GM20431 (cell line): Measurements from ENCODE around the gene KCNJ12.
"Not testable (repeated sequence)": the region's sequence is repeated elsewhere in the genome, so short reads cannot be mapped to it uniquely, and the experiment has no call there.

ENCODE experiments used
- in situ Hi-C: fragments of 300-500 bp; cut with MseI, MboI; formaldehyde crosslinking; loops from one replicate; pipeline ENCODE4 v1.15.0; 2020; ENCODE audit warnings: low sequenced_read_pairs; ENCODE audit not compliant: unreplicated experiment

The KCNJ12 gene

DNA sequence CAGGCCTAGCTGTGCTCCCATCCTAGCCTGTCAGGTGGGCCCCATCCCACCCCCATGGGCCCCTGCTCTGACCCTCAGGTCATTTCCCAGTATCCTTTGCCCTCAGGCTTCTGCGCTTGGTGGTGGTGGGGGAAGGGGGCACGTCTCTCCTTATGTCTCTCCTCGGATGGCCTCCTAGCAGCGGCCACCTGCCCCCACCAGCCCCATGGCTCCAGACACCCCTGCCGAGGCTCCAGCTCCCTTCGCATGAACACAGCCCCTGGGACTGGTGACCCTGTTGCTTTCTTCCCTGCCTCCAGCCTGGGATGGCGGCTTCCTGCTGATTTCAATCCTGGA lies 27.3 kb upstream of the KCNJ12 start:
- in situ Hi-C loops, result not testable (repeated sequence)

DNA sequence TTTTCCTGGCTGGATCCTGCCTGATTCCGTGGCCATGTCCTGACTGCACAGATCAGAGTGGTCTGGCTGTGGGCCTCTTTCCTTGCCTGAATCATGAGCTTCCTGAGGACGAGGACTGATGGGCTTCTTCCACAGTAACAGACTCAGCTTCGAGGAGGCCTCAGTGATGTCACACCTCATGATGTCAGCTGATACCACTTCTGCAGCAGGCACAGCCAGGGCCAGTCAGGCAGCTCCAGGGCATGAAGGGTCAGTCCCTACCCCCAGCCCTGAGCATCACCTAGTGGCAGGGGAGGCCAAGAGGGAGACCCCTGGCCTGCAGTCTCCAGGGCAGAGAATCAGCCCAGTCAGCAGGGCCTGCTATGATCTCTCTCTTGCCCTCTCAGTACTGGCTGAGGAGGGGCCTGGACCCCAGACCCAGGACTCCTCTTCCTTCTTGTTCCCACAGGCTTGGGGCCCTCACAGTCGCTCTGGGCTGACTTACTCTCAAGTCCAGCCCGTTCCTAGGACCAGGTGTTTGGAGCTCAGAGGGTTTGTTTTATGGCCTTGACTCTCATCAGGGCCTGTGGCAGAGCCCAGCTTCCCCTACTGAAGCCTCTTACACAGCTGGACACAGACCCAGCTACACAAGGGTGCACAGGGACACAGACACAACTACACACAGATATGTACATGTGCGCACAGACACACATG lies 26.7 kb upstream of the KCNJ12 start:
- in situ Hi-C loops, result not testable (repeated sequence)

DNA sequence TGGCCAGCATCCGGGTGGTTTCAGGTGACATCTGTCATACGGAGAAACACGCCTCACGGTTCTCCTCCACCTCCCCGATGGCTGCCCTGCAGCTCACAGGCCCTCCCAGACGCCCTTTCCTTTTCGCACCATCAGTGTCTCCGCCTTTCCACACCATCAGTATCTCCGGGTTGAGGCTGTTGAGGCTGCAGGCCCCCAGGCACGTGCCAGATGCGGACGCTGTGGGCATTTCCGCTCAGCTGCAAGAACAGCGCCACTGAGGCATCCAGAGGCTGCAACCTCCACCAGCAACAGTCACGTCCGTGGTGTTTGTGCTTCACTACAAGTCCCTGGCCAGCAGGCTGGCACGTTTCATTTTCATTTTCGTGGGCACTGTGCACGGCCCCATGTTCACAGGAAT lies 25.7 kb upstream of the KCNJ12 start:
- in situ Hi-C loops, result not testable (repeated sequence)

DNA sequence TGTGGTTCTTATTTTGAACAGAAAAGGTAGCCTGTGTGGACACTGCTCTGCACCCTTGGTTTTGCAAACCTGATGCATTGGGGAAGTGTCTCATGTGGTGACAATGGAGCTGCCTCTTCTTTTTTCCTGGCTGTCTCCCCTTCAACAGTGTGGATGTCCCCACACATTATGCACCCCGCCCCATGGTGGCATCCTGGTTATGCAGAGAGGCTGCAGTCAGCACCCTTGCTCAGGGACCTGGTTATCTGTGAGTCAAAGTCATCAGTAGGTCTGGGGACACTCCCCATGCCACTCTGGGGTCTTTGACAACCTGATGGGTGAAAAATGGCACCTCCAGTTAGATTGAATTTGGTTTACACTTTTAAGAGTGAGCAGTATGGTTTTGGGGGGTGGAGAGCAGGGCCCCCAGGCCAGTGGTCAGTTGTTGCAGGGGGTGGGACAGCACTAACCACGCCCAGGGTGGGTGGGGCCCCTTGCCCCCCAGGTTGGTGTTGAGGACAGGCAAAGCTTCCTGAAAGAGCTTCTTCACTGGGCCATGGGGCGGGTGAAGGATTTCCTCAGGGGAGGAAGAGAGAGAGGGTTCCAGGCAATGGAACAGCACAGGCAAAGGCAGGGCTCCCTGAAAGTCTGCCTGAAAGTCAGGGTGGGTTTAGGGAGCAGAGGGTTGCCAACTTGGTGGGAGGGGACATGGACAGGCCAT lies 24.6 kb upstream of the KCNJ12 start:
- in situ Hi-C loops, result no loop called here

DNA sequence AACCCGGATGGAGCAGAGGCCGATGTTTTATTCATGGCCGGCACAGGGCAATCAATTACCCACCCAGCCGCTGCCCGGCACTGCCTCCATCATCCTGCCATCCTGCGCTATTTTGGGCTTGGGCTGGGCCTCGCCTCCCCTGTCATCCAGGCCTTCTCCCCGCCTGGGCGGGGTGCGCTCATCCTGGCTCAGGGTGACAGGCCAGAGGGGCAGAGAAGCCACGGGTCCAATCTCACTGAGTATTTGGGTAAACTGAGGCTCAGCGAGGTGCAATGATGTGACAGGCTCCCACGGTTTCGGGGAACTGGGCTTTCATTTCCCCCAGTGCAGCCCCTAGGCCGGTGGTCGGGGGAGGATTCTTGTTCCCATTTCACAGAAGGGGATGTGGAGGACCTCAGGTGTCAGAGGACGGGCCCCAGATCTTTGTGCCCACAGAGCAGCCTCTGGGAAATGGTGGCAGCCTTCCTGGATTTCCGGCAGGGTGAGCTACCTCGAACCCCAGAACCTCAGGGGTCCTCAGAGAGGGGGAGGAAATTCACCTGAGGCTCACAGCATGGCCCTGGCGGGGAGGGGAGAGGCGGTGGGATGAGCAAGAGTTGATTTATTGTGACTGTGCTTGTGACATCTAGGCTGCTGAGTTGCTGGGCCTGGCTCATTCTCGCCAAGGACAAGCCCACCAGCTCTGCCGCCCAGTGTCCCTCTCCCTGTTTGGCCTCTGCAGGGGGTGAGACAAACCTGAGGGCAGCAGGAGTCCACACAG lies 23.8 kb upstream of the KCNJ12 start:
- in situ Hi-C loops, result no loop called here

DNA sequence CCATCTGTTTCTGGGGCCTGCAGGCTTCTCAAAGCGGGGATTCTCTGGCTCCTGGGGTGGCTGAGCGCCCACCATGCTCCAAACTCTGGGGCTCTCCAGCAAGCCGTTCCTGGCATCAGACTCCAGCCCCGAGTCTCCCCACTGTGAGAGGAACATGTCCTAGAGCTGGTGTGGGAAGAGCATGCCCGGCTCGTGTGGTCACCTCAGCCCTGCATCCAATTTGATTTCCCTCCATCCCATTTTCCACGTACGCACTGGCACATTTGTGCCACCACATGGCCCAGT lies 23.2 kb upstream of the KCNJ12 start:
- in situ Hi-C loops, result no loop called here

DNA sequence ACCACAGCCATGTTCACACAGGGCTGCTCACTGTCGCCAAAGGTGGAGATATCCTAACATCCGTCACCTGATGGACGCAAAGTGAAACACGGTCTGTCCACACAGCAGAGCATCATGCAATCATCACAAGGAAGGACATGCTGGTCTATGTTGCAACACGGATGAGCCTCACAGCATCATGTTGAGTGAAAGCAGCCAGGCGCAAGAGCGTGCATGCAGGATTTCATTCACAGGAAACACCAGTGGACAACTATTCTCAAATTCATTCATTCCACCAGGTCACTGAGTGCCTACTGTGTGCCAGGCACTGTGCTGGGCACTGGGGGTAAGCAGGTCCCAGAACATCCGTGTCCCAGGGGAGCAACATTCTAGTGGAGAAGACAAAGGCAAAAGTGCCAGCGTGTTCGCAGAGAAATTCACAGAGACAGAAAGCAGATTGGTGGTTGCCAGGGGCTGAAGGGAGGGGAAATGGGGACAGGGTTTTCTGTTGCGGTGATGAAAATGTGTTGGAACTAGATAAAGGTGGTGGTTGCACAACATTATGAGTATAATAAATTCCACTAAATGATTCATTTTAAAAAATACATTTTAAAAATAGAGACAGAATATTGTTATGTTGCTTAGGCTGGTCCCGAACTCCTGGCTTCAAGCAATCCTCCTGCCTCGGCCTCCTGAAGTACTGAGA lies 22.7 kb upstream of the KCNJ12 start:
- in situ Hi-C loops, result no loop called here

DNA sequence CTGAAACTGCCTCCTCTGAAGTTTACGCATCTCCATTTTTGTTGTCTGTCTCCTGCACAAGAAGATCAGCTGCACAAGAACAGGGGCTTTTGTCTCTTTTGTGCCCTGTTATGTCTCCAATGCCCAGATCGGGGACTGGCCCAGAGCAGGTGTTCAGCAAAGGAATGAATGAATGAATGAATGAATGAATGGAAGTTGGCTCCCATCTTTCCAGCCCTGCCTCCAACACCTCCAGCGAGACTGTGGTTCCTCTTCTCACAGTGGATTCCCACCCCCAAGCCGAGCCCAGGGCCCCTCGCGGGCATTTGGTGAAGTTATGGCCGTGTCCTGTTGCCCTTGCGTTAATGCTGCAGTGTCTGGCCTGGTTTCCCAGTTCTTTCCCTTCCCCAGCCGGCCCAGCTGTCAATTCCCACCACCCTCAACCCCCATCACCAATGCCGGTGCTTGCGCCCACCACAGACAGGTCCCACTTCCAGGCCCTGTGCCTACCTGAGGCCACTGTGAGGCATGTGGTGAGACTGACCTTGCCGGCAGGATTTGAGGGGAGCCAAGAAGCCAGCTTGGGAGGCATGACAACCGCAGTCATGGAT lies 21.3 kb upstream of the KCNJ12 start:
- in situ Hi-C loops, result no loop called here

DNA sequence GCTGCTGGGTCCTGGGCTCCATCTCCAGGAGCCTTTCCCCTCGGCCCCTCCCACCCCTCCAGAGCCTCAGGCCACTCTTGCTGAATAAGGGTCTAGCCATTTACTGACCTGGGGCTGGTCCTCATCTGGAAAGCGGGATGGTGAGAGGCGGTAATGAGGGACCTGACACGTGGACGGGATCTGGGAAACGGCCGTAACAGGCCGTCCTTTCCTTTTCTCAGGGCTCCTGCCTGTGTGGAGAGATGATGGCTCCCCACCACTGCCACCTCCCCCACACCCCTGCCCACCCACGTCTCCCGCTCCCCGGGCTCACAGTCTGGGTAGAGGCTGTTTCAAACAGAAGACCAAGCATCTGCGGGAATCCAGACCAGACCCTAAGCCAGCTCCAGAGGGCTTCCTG lies 20.6 kb upstream of the KCNJ12 start:
- in situ Hi-C loops, result no loop called here

DNA sequence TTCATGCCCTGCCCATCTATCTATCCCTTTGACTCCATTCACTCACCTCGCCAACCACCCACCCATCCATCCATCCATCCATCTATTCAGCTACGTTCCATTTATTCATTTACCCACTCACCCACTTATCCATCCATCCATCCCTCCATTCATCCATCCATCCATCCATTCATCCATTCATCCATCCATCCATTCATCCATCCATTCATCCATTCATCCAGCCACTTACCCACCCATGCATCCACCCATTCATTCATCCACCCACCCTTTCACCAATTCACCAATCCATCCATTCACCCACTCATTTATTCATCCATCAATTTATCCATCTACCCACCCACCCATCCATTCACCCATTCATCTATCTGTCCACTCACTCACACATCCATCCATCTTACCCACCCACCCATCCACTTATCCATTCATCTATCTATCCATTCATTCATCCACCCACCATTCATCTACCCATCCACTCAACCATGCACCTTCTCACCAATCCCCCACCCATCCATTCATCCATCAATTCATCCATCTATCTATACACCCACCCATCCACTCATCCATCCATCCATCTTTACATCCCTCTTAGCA lies 19.5 kb upstream of the KCNJ12 start:
- in situ Hi-C loops, result no loop called here

DNA sequence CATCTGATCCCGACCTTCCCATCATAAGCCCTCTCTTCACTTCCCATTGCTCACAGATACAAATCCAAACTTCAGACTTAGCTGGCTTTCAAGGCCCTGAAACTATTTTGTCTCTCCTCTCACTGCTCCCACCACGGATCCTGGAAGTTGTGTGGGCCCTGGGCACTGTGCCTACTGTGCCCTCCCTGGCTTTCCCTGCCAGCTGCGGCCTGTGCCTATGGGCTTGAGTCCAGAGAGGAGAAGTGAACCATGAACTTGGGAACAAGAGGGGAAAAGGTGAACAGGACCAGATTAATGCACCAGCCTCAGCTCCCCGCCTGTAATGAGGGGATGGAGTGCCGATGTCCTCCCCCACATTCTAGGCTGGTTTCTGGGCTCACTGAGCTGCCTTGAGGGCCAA lies 18.9 kb upstream of the KCNJ12 start:
- in situ Hi-C loops, result no loop called here

DNA sequence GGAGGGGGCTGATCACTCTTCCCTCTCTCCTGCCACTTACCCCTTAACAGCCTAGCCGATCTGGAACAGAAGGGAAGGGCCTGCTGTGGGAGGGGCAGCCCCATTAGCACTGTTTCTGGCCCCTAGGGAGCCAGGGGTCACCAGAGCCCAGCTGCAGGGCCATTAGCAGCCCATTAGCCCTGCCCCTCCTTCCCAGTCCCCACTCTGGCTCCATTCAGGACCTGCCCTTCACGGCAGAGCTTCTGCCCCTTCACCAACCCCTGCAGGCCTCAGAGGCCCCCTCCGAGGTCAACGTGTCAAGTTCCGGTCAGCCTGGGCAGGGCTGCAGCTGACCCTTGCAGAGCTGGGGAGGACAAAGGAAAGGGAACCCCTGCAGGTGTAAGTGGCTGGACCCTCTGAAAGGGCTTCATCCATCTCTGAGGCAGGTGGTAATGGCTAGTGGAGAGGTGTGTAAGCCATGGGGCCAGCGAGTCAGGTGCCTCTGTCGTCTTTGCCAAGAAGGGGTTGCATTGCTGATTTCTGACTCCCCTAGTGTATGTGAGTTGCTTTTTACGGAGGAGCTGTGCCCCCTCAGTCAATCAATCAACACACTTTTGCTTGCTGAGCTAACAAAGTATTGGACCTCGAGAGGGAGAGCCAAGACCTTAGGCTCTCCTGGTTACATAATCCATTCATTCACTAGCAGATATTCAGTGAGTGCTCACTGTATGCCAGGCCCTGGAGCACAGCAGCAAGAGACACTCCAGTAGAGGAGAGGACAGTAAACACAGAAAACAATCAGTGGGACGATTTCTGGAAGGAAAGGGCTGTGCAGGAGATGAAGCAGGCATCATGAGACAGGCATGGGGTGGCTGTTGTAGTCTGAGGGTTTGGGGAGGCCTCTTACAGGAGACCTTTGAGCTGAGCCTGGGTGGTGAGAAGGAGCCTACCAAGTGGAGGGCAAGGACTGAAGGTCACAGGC lies 18.2 kb upstream of the KCNJ12 start:
- in situ Hi-C loops, result no loop called here

DNA sequence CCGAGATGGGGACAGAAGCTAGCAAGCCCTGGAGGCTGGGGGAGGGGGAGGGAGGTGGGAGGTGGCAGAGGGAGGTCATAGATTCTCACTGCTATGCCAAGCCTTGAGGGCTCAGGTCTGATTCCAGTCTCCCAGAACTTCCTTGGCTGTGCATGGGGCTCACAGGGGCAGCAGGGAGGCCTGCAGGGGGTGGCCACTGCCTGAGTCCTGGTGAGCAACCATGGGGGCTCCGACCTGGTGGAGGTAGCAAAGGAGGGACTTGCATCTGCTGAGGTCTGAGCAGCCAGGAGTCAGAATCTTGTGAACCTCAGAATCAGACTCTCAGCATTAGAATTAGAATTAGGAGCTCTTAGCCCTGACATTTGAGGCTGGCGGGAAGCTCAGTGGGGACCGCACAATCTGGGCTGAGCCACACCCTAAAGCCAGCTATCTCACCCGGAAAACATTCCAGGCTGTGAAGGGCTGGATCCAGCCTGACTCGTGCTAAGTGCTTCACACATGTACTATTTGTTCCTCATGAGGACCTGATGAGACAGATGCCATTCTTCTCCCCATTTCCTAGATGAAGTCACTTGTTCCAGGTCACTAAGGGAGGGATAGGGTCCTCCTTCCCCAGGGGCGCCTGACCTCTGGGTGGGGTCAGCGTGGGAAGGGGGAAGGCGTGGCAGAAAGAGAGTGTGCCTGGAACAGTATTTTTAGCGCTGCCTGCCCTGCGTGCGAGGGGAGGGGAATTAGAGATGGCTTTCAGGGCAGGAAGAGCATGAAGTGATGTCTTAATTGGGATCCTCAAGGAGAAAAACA lies 17.3 kb upstream of the KCNJ12 start:
- in situ Hi-C loops, result no loop called here

DNA sequence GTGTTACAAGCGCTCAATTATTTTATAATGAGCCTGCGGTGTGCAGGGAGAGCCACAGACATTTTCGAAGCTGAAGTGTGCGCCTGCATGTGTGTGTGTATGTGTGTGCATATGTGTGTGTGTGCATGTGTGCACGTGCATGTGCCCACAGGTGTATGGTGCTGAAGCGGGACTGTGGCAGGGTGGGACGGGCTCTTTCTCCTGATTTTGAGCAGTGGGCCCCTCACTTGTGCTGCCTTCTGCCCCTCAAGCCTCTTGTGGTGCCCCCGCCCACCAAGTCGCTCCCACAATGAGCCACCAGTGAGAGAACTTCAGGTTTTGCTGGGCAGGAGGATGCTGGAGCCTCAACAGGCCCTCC lies 16.7 kb upstream of the KCNJ12 start:
- in situ Hi-C loops, result no loop called here

DNA sequence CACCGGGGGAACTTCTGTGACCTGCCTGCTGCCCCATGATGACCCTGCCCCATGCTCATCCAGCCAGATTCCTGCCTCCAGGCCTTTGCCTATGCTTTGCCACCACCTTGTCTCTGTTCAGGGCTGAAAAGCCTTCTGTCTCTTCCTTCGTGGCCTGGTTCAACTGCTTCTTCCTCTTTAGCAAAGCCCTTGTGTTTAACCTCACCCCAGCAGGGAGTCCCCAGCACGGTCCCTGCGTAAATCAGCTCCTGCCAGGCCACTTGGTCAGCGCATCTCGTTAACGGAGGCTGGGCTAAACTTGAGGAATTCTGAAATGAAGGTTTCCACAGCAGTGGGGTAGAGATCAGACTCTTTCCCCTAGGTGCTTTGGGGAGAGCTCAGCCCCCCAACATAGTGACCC lies 16.1 kb upstream of the KCNJ12 start:
- in situ Hi-C loops, result no loop called here

DNA sequence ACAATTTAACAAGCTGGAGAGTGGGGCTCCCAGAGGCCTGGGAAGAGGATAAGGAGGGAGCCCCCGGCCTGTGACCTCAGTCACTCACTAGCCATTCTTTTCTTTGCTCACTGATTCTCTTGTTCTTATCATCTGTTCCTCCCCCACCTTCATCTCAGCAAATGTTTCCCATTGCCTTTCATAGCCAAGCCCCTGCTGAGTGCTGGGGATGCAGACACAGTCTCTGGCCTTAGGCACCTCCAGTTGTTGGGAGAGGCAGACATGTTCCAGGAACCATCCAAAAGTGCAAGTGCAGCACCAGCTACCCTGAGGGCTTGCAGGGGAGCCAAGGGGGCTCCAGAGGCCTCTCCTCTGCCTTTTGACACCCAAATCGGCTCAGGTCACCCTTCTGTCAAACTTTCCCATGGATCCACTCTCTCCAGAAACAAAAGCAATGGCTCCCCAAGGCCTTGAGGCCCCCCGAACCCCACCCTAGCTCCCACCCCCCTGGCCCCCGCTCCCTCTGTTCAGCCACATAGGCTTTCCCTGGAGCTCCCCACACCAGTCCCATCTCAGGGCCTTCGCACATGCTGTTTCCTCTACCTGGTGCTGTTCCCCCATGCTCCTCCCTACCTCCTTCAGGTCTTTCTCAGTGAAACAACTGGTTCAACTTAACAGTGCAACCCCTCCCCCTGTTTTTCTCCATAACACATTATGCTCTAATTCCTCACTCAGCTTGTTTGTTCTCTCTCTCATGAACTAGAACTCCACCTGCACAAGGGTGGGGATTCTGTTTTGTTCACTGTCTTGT lies 14.9 kb upstream of the KCNJ12 start:
- in situ Hi-C loops, result no loop called here

DNA sequence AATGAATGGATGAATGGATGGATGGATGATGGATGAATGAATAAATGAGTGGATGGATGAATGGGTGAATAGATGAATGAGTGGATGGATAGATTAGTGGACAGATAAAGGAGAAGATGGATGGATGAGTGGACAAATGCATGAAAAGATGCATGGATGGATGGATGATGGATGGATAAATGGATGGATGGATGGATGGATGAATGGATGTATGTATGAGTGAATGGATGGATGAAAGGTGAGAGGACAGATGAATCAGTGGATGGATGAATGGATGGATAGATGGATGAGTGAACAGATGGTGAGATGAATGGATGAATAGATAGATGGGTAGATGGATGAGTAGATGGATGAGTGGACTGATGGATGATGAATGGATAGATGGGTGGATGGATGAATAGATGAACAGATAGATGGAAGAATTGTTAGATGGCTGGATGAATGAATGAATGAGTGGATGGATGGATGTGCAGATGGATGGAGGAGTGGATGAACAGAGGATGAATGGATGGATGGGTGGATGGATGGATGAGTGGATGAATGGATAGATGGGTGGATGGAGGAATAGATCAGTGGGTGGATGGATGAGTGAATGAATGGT lies 13.7 kb upstream of the KCNJ12 start:
- in situ Hi-C loops, result no loop called here
